ENCODE measurements around the gene BIN1.

DNA sequence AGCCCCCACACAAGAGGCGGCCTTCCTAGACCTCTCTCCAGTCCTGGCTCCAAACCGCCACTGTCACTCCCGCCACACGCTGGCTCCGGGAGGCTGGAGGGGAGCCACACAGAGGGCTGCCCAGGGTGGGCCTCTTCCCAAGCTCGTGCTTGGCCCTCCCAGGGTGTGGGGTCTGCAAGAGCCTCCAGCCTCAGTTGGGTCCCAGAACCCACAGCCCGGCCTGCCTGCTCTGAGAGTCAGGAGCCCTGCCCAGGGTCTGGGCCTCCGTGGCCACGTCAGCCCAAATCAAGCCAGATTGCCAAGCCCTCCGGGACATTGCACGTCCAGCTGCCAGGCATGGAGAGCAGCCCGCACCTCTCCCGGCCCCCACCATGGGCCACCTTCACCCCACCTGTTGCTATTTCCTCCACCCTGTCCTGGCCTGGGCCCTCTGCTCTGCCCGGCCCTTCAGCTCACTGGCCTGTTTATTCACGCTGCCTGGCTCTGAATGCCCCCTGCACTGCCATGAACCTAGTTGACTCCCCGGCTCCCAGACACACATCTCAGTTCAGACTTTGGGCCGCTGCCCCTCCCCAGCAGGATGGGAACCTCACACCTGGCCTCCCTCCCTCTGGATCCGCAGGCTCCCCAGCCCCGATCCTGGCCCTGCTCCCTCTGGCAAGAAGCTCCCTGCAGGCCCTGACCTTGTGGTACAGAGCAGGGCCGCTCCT, 61.0 kb downstream of the BIN1 start:
- no peak for TF ChIP-seq EZH2 (IDR thresholded peaks at IDR 0.05)
- no peak for TF ChIP-seq POLR2AphosphoS5 (IDR thresholded peaks at IDR 0.05; ENCODE audit: borderline replicate concordance, low read depth, low read length)
- TF ChIP-seq FOXP2 (optimal IDR thresholded peaks at IDR 0.05; ENCODE audit: control extremely low read depth, extremely low read length, insufficient read depth) = no peak
